ENCODE measurements around the gene PNLDC1. TPM values are rescaled to one million over a fixed set of nuclear protein-coding genes. Genes with fewer than 3 reads are reported as not detected.

PNLDC1 gene
- total RNA-seq, 1 donor from 2014 or later = not detected

- no peak for TF ChIP-seq CTCF (IDR thresholded peaks at IDR 0.05; ENCODE audit: unreplicated experiment)
- no peaks in the 10 kb centered on the region for H3K9me3 Mint-ChIP-seq (ENCODE audit: low read depth)
- H3K36me3 Mint-ChIP-seq (ENCODE audit: insufficient read depth) = no peaks in the 10 kb centered on the region
- H3K27me3 Mint-ChIP-seq = peaks cover 20% of the 10 kb centered on the region
- no peaks in the 10 kb centered on the region for H3K4me1 Mint-ChIP-seq (ENCODE audit: low read depth)
- H3K4me3 Mint-ChIP-seq (ENCODE audit: low read depth) = no peak overlapping the region
- DNase-seq (ENCODE audit: low spot score, unreplicated experiment) = no peak
- H3K27ac Mint-ChIP-seq = no peak overlapping the region
Observed at GRCh38 chr6:159832946-159833345, 32.9 kb downstream of the PNLDC1 start.

DNA sequence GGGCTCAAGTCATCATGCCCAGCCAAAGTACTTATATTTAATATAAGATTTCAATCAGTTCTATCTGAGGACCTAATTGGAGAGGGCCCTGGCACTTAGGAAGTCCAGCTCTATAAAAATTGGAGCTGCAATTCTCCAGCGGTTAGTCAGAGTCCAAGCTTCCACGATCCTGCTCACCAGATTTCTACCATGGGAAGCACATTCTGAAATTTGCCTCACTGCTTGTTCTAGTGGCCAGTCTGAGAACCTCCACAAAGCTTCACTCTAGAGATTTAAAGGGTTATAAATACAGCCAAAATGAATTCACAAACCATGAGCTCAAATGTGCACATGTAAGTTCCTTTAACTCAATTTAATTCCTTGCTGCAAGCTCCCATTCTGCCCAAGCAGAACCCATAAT lies 33.5 kb downstream of the PNLDC1 start:
- no peak overlapping the region for H3K4me3 Mint-ChIP-seq (ENCODE audit: low read depth)

GRCh38 chr6:159833997-159834603 lies 34.0 kb downstream of the PNLDC1 start:
- H3K27ac Mint-ChIP-seq = no peak overlapping the region
- H3K27me3 Mint-ChIP-seq = peaks cover 20% of the 10 kb centered on the region
- H3K4me1 Mint-ChIP-seq (ENCODE audit: low read depth) = no peaks in the 10 kb centered on the region
- TF ChIP-seq CTCF (IDR thresholded peaks at IDR 0.05; ENCODE audit: unreplicated experiment) = no peak
- no peak overlapping the region for H3K4me3 Mint-ChIP-seq (ENCODE audit: low read depth)
- no peak for DNase-seq (ENCODE audit: low spot score, unreplicated experiment)
- H3K9me3 Mint-ChIP-seq (ENCODE audit: low read depth) = no peaks in the 10 kb centered on the region
- H3K36me3 Mint-ChIP-seq (ENCODE audit: insufficient read depth) = no peaks in the 10 kb centered on the region

More for the DNA sequence above, 33.5 kb downstream of the PNLDC1 start:
- H3K4me1 Mint-ChIP-seq (ENCODE audit: low read depth) = no peaks in the 10 kb centered on the region
- no peaks in the 10 kb centered on the region for H3K9me3 Mint-ChIP-seq (ENCODE audit: low read depth)
- H3K36me3 Mint-ChIP-seq (ENCODE audit: insufficient read depth) = no peaks in the 10 kb centered on the region
- TF ChIP-seq CTCF (IDR thresholded peaks at IDR 0.05; ENCODE audit: unreplicated experiment) = no peak
- peaks cover 20% of the 10 kb centered on the region for H3K27me3 Mint-ChIP-seq
- H3K27ac Mint-ChIP-seq = no peak overlapping the region
- DNase-seq (ENCODE audit: low spot score, unreplicated experiment) = no peak

DNA sequence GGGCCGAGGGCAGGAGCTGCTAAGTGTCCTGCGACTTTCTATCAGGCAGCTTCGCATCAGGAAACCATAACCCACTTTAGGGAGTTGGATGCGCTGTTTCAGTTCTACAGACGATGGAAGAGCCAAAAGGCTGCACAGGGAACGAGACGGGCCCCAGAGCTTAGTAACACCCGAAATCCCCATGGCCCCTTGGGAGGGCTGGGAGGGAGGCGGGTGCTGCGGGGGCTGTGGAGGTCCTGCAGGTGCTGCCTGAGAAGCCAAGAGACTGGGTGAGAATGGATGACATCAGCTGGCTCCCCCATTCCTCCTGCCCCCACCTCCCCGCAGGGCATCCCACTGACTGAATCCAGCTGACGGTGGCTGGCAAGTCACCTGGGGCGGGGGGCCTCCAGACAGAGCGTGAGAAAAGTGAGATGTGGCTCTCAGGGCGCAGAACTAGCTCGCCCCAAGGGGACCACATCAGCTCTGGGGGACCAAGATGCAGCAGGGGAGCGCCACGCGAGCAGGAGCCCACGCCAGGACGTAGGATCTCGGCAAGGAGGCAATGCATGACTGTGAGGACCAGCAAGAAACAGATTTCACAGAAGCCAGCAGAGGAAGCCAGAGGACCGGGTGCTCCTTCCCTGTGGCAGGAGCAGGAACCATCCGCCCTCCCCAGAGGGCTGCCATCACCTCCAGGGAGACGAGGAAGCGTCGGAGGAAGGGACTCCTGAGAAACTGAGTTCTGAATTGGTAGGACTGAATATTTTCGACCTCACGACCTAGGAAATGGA lies 36.8 kb downstream of the PNLDC1 start:
- TF ChIP-seq CTCF (IDR thresholded peaks at IDR 0.05; ENCODE audit: unreplicated experiment) = no peak
- no peak for DNase-seq (ENCODE audit: low spot score, unreplicated experiment)
- Mint-ChIP-seq H3K36me3 (ENCODE audit: insufficient read depth) (no peaks in the 10 kb centered on the region), H3K4me1 (ENCODE audit: low read depth) (no peaks in the 10 kb centered on the region), H3K9me3 (ENCODE audit: low read depth) (no peaks in the 10 kb centered on the region), H3K4me3 (ENCODE audit: low read depth) (no peak overlapping the region), H3K27me3 (no peaks in the 10 kb centered on the region), H3K27ac (no peak overlapping the region)

DNA sequence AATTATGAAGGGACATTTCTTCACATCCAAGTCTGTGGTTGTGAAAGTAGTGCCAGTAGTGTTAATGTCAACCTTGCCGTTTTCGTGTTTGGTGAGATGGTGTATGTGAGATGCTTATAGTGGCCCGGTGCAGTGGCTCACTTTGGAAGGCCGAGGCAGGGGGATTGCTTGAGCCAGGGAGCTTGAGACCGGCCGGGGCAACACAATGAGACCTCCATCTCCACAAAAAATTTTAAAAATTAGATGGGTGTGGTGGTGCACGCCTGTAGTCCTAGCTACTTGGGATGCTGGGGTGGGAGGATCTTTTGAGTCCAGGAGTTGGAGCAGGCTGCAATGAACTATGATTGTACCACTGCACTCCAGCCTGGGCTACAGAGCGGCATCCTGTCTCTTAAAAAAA lies 37.4 kb downstream of the PNLDC1 start:
- no peaks in the 10 kb centered on the region for H3K9me3 Mint-ChIP-seq (ENCODE audit: low read depth)
- no peaks in the 10 kb centered on the region for H3K4me1 Mint-ChIP-seq (ENCODE audit: low read depth)
- H3K4me3 Mint-ChIP-seq (ENCODE audit: low read depth) = no peak overlapping the region
- TF ChIP-seq CTCF (IDR thresholded peaks at IDR 0.05; ENCODE audit: unreplicated experiment) = no peak
- no peak overlapping the region for H3K27ac Mint-ChIP-seq
- DNase-seq (ENCODE audit: low spot score, unreplicated experiment) = no peak
- H3K36me3 Mint-ChIP-seq (ENCODE audit: insufficient read depth) = no peaks in the 10 kb centered on the region
- no peaks in the 10 kb centered on the region for H3K27me3 Mint-ChIP-seq
